HG03064 (cell line): ENCODE results near the gene RPUSD2.

Source experiments
- ATAC-seq: cut with Tn5 transposase; IDR thresholded peaks from one replicate; pipeline ENCODE4 v1.9.1; 2021; ENCODE audit warnings: low read depth; ENCODE audit not compliant: unreplicated experiment

Gene RPUSD2

GRCh38 chr15:40569129-40569953, at the start of gene RPUSD2:
Gene RPUSD2, plus strand, starts transcription at chr15:40569299. Its CDS starts 39 bp downstream, at chr15:40569338.
- peak; percentile 47 for ATAC-seq

- no peak for ATAC-seq
These were observed 45.5 kb upstream of the RPUSD2 start for GRCh38 chr15:40523611-40524010.

- no peak for ATAC-seq
These were observed 43.2 kb upstream of the RPUSD2 start for GRCh38 chr15:40525855-40526254.

GRCh38 chr15:40528801-40529200, 40.3 kb upstream of the RPUSD2 start:
- ATAC-seq, result no peak

- ATAC-seq, result no peak
These were observed 35.2 kb upstream of the RPUSD2 start for GRCh38 chr15:40533763-40534364.

GRCh38 chr15:40534371-40534770, 34.7 kb upstream of the RPUSD2 start:
- ATAC-seq, result no peak

- ATAC-seq, result no peak
These were observed 32.6 kb upstream of the RPUSD2 start for GRCh38 chr15:40536501-40536900.

GRCh38 chr15:40538976-40539375, 30.1 kb upstream of the RPUSD2 start:
- ATAC-seq, result no peak

GRCh38 chr15:40543082-40543481, 26.0 kb upstream of the RPUSD2 start:
- ATAC-seq, result no peak

GRCh38 chr15:40543631-40544294, 25.3 kb upstream of the RPUSD2 start:
- ATAC-seq, result peak; percentile 64

- no peak for ATAC-seq
These were observed 23.6 kb upstream of the RPUSD2 start for GRCh38 chr15:40545457-40545856.

- no peak for ATAC-seq
These were observed 20.5 kb upstream of the RPUSD2 start for GRCh38 chr15:40548610-40549009.

- no peak for ATAC-seq
These were observed 19.2 kb upstream of the RPUSD2 start for GRCh38 chr15:40549894-40550293.

GRCh38 chr15:40550341-40551037, 18.6 kb upstream of the RPUSD2 start:
- peak; percentile 68 for ATAC-seq

GRCh38 chr15:40554161-40554525, 15.0 kb upstream of the RPUSD2 start:
- ATAC-seq, result no peak

- no peak for ATAC-seq
These were observed 13.2 kb upstream of the RPUSD2 start for GRCh38 chr15:40555876-40556275.

- ATAC-seq, result no peak
These were observed 10.0 kb upstream of the RPUSD2 start for GRCh38 chr15:40558952-40559742.

- ATAC-seq, result no peak
These were observed 6.4 kb upstream of the RPUSD2 start for GRCh38 chr15:40562691-40563090.

- ATAC-seq, result no peak
These were observed 5.7 kb upstream of the RPUSD2 start for GRCh38 chr15:40563426-40563825.
